NCI-H460 (cell line): Measurements from ENCODE around the gene LRCH3. TPM values are rescaled to one million over a fixed set of nuclear protein-coding genes. Genes with fewer than 3 reads are reported as not detected.

ENCODE experiments used
- DNase-seq: peaks from one replicate; pipeline ENCODE4 v3.0.0-alpha.2; 2016; ENCODE audit warnings: low read depth; ENCODE audit errors: extremely low read depth
- total RNA-seq: library from RNA; depleted of rRNA; stranded (reverse); fragments of >200 nt; shearing (Covaris generic); gene quantifications from 2 replicates; pipeline ENCODE4 v1.2.3, GENCODE V29; 2014

LRCH3 gene
- total RNA-seq, 1 experiment from 2014 or later: 38.6 TPM

GRCh38 chr3:197791892-197792647, 1.0 kb downstream of the LRCH3 start:
- DNase-seq: no peak

GRCh38 chr3:197793247-197793646, 2.2 kb downstream of the LRCH3 start:
- DNase-seq: no peak

- DNase-seq: no peak
Measured at GRCh38 chr3:197794115-197794514, 3.1 kb downstream of the LRCH3 start.

- no peak for DNase-seq
Measured at GRCh38 chr3:197795200-197795599, 4.1 kb downstream of the LRCH3 start.

- no peak for DNase-seq
Measured at GRCh38 chr3:197796087-197796486, 5.0 kb downstream of the LRCH3 start.

DNA sequence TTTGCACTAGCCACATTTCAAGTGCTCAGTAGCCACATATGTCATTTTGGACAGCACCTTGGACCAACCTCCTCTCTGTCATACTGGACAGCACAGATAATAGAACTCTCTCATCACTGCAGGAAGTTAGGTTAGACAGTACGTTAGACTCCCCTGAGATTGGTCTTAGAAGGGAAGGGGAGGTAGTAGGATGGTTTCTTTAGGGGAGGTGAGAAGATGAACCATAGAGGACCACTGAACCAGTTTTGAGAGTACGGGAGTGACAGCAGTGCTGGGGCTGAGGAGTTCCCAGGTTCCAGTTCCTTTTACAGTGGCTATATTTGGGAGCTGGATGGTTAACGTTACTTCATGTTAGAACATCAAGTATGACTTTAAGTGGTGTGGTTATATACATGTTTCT, 7.8 kb downstream of the LRCH3 start:
- DNase-seq: no peak

GRCh38 chr3:197800379-197800778, 9.3 kb downstream of the LRCH3 start:
- DNase-seq: no peak

- DNase-seq: no peak
Measured at GRCh38 chr3:197801891-197802778, 11.1 kb downstream of the LRCH3 start.

DNA sequence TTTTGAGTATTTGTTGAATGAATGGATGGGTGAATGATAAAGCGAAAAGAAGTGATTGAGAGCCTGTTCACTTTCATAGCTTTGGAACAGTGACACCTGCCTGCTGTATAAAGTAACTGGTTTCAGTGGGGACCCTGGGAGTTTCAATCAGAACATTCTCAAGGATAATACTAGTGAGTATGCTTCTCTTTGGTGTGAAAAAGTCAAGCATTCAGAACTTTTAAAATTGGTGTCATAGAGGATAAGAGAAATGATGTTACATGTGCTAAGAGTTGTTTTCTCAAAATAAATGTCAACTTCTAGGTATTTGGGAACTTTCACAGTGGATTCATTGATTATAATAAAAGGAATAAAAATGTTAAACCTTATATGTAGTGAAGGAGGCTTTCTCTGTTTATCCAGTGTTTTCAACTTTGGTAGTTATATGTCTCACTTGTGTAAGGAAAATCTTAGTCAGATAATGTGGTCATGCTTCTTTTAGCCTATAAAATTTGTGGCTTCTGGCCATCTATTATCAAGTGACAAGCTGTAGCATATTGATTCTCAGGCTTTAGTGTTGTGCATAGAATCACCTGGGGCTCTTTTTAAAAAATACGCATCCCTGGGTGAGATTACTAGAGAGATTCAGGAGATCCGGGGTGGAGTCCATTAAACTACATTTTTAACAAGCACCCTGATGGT, 11.9 kb downstream of the LRCH3 start:
- DNase-seq: no peak

DNA sequence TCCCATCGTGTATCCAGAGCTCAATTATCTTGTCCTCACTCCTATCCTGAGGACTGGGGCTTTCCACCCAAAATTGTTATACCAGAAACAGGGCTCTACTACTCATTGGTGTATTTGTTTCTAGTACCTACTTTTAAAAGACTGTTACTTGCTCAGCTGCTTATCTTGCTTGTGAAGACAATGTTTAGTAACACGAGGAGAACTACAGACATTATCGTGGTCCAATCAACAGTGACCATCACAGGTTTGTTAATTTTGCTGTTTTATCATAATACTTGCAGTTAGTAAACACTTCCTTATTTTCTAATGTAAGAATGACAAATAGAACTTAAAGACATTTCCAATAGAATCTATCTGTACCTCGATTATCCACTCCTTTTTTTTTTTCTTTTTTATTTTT, 13.5 kb downstream of the LRCH3 start:
- DNase-seq: no peak

DNA sequence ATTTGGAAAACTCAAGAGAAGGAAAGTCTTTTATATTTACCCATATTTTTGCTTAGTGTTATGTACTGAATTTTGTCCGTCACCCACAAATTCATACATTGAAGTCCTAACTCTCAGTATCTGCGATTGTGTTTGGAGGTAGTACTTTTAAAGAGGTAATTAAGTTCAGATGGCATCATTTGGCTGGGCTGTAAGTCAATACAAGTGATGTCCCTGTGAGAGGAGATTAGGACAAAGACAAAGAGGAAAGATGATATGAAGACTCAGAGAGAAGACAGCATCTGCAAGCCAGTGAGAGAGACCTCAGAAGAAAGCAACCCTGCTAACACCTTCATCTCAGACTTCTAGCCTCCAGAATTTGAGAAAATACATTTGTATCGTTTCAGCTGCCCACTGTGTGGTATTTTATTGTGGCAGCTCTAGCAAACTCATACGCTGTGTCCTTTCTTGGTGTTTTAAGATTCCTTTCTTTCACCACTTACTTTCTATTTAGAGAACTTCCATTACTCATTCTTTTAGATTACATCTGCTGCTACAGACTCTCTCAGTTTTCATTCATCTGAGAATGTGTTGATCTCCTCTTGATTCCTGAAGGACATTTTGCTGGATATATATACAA, 17.0 kb downstream of the LRCH3 start:
- DNase-seq: no peak

GRCh38 chr3:197809356-197810020, 18.4 kb downstream of the LRCH3 start:
- DNase-seq: no peak

- no peak for DNase-seq
Measured at GRCh38 chr3:197810901-197811300, 19.8 kb downstream of the LRCH3 start.

GRCh38 chr3:197811343-197811742, 20.3 kb downstream of the LRCH3 start:
- no peak for DNase-seq

DNA sequence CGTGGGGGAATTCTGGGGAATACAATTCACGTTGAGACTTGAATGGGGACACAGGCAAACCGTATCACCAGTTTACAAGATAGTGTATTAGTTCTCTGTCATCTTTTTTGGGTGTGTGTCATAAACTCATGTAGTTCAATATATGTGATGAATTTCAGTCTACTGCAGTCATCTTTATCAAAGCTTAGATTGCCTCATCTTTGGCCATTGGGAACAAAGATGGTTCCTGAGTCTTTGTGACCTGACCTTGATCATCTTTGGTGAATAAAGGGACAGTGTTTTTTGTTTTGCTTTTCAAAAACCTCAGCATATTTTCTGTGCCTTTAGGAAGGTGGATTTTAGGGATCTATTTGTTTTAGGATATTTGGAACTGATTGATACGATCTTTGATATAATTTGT, 23.3 kb downstream of the LRCH3 start:
- DNase-seq: no peak

GRCh38 chr3:197820550-197821335, 29.7 kb downstream of the LRCH3 start:
- DNase-seq: no peak

DNA sequence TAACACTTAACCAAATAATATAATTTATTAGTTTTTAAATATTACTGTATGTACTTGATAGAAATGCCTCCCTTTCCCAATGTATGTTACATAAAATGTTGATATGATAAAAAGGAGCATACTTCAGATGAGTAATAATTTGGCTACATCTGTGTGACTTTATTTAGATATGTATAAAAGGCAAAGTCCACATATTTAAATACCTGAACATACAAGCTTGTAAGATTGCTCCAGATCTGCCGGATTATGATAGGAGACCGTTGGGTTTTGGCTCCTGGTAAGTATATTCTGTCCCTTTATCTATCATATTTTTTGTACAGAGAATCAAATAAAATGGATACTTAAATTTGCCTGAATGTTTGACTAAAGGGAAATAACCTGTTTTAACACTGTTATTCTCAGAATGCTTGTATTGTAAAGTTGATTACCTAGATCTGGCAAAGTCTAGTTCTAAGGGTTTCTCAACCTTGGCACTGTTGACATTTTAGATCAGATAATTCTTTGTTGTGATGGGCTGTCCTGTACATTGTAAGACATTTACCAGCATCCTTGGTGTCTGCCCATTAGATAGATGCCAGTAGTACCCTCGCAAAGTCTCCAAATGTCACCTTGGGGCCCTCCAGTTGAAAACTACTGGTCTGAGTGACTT, 38.5 kb downstream of the LRCH3 start:
- DNase-seq: no peak

- DNase-seq: no peak
Measured at GRCh38 chr3:197830308-197830966, 39.4 kb downstream of the LRCH3 start.

GRCh38 chr3:197830967-197831313, 39.9 kb downstream of the LRCH3 start:
- DNase-seq: no peak
